GM12801 (cell line): ENCODE measurements around the gene CHRNA5.

Experiments
- CTCF ChIP-seq: IDR thresholded peaks from one replicate; pipeline ENCODE4 v1.5.1; 2011; ENCODE audit warnings: control low read depth; ENCODE audit not compliant: insufficient read length; ENCODE audit errors: extremely low read depth

Gene CHRNA5

GRCh38 chr15:78571382-78571781 lies 6.1 kb downstream of the CHRNA5 start:
- TF ChIP-seq CTCF = no peak

GRCh38 chr15:78573416-78573815 lies 8.1 kb downstream of the CHRNA5 start:
- TF ChIP-seq CTCF = no peak

DNA sequence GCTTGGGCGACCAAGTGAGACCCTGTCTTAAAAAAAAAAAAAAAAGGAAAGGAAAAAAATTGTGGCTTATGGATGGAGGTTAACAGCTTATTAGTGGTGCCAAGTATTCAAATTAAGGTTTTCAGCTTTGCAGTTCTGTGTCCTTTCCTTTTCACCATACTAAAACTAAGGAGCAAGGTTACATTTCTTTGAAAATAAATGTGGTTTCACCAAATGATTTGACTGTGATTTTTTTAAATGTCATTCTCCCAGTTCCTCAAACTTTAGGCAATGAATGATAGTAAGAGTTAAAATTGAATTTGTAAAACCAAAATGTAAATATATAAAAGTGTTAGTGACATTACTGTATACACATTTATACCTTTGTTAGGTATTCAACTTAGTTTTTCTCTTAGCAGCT lies 9.6 kb downstream of the CHRNA5 start:
- TF ChIP-seq CTCF = no peak

DNA sequence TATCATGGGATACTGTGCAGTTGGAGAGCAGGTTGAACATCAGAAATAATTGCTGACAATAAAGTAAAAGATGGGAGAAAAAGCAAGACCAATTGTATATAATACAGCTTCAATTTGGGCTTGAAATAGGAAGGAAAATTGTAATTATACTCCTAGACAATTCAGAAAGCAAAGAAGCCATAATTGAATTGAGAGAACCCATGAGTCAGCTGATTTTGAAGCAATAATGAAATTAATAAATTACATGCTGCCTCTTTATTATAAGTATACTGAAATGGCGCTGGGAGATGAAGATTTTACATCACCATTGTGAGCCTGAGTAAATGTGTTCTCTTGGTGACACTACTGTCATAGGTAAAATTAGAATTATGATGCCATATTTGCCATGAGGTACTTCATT lies 32.3 kb downstream of the CHRNA5 start:
- TF ChIP-seq CTCF = no peak

- TF ChIP-seq CTCF = no peak
These were observed 33.0 kb downstream of the CHRNA5 start for GRCh38 chr15:78598348-78598747.

- no peak for TF ChIP-seq CTCF
These were observed 33.9 kb downstream of the CHRNA5 start for GRCh38 chr15:78599189-78599588.

DNA sequence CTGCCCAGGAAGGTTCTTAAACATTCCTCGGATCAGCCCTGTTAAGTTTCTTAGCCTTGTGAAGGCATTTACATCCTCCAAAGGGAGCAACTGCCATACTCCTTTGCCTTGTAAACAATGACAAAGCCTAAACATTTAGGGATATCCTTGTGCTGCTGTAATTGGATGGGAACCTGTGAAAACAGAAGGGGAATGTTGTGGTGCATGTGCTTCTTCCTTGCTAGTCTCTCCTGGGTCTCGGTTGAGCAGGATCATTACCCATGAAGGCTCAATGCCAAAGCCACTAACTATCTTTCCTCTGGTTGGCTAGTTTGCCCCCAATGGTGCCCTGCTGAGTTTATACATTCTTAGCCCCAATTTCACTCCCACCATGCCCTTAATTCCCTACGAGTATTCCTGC lies 38.1 kb downstream of the CHRNA5 start:
- no peak for TF ChIP-seq CTCF

DNA sequence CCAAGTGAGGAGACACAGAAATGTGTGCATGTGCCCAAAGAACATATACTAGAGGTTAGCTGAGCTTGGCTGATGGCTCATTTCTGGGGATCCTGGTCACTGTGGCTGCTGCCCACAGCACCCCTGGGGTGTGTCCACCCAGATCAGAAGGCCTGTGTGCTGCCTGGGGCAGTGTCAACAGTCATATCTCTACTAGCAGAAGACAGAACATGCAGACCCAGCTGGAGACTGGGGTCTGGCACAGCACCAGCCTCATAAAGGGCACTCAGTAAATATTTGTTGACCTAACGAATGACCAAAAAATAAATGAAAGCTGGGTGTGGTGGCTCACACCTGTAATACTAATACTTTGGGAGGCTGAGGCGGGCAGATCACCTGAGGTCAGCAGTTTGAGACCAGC lies 39.1 kb downstream of the CHRNA5 start:
- no peak for TF ChIP-seq CTCF
